Duodenal mucosa (tissue), 2 donors: ENCODE data around the gene HHAT.

Experiments
- H3K27ac ChIP-seq: one replicate; pipeline ENCODE4 v1.7.0; 2013; ENCODE audit warnings: low read depth, low read length
- H3K27me3 ChIP-seq, 2 donors: one replicate each; pipeline ENCODE4 v1.7.0; 2013; ENCODE audit warnings: low read length in 2 of 2, control low read depth in 1 of 2; ENCODE audit not compliant: insufficient read depth in 2 of 2, control insufficient read depth in 1 of 2
- H3K36me3 ChIP-seq, 2 donors: one replicate each; pipeline ENCODE4 v1.7.0; 2013; ENCODE audit warnings: low read length in 2 of 2, control low read depth in 1 of 2; ENCODE audit not compliant: insufficient read depth in 2 of 2, control insufficient read depth in 1 of 2
- H3K4me1 ChIP-seq, 2 donors: one replicate each; pipeline ENCODE4 v1.7.0; 2013; ENCODE audit warnings: low read length in 2 of 2, control low read depth in 1 of 2; ENCODE audit not compliant: insufficient read depth in 2 of 2, control insufficient read depth in 1 of 2
- H3K4me3 ChIP-seq, 2 donors: one replicate each; pipeline ENCODE4 v1.7.0; 2013; ENCODE audit warnings: low read length in 2 of 2, low read depth in 1 of 2
- H3K9ac ChIP-seq, 2 donors: one replicate each; pipeline ENCODE4 v1.7.0; 2013; ENCODE audit warnings: low read length in 2 of 2, low read depth in 1 of 2
- H3K9me3 ChIP-seq, 2 donors: one replicate each; pipeline ENCODE4 v1.7.0; 2013; ENCODE audit warnings: low read length in 2 of 2, control low read depth in 1 of 2; ENCODE audit not compliant: control insufficient read depth in 1 of 2

Gene HHAT

DNA sequence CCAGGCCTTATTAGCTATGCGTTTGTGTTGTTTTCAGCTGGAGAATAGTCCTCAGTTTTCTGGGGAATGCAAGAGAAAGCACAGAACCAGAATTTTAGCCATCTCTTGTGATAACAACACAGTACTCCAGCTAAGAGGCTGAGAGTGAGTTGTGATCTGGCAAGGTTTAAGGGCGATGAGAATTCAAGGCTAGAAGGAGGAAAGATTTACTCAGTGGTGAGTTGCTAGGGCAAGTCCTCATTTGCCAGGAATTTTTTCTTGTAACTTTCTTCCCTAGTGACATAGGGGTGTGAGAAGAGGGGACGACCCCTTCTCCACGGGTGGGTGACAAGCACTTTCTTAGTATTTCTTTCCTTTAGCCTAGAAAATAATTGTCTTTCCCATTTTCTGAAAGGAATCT lies 53.2 kb downstream of the HHAT start:
- H3K36me3 ChIP-seq: no peaks in the 10 kb centered on the region
- H3K9me3 ChIP-seq: no peaks in the 10 kb centered on the region
- H3K27me3 ChIP-seq: no peaks in the 10 kb centered on the region
- H3K4me1 ChIP-seq: peaks cover 0 to 4% of the 10 kb centered on the region in 2 donors
- no peak overlapping the region for H3K9ac ChIP-seq
- no peak overlapping the region for H3K27ac ChIP-seq
- H3K4me3 ChIP-seq: no peak overlapping the region

DNA sequence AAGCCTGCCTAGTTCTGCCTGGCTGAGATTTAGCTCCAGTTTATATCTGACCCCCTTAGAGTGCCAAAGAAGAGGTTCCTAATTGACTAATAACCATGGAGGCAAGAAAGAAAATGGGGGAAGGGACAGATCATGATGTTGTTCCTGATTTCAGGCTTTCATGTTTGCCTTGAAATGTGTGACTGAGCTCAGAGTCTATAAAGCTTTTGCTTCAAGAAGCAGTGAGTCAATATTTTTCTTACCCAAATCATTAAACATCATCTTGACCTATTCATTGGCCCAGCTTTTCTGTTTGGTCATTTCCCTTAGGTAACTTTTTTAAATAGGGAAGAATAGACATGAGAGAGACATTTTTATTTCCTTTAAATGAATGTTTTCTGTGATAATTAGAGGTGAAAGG lies 55.9 kb downstream of the HHAT start:
- H3K9ac ChIP-seq: no peak overlapping the region
- H3K4me3 ChIP-seq: no peak overlapping the region
- no peaks in the 10 kb centered on the region for H3K27me3 ChIP-seq
- no peaks in the 10 kb centered on the region for H3K36me3 ChIP-seq
- H3K27ac ChIP-seq: no peak overlapping the region
- no peaks in the 10 kb centered on the region for H3K9me3 ChIP-seq
- peaks cover 0 to 4% of the 10 kb centered on the region in 2 donors for H3K4me1 ChIP-seq

DNA sequence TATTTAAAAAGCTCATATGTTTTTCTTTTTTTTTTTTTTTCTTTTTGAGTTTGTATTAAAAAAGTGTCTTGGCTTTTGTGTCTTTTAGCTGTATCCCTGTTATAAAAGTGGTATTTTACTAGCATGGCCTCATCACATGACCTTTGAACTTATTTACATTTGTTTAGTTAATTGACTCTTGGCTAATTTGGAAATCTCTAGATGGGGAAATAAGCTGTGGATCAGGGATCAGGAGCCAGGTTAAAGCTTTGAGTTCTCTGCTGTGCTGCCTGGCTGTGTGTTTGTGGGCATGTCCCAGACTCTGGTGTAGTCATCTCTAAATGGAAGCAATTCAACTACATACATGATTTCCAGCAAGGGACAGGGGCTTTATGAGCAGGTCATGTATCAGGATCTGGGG lies 56.5 kb downstream of the HHAT start:
- Histone ChIP-seq H3K27me3 (no peaks in the 10 kb centered on the region), H3K4me3 (no peak overlapping the region), H3K27ac (no peak overlapping the region), H3K9me3 (no peaks in the 10 kb centered on the region), H3K9ac (no peak overlapping the region), H3K36me3 (no peaks in the 10 kb centered on the region), H3K4me1 (peaks cover 0 to 4% of the 10 kb centered on the region in 2 donors)

DNA sequence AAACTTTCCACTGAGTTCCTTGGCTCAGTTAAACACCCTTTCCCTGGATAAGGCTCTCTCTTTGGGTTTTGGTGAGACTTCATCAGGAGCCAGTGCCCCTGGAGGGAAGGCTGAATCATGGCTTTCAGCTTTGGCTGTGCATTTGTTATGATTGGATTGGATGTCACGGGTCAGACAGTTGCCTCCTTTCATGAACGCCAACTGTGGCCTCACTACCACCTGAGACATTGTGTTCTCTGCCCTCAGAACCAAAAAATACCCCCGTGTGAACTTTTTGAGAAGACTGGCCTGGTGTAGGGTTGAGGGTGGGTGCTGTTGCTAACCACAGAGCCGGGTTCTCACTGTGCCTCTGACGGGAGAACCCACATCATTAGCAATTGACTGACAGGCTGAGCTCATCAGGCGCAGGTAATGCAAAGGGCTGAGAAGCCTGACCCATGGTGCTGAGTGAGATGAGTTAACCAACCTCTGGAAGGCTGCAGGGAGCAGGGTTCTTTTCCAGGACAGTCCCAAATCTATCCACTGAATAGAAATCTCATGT lies 65.6 kb downstream of the HHAT start:
- no peak overlapping the region for H3K27ac ChIP-seq
- no peak overlapping the region for H3K4me3 ChIP-seq
- no peak overlapping the region for H3K9ac ChIP-seq
- no peaks in the 10 kb centered on the region for H3K9me3 ChIP-seq
- no peaks in the 10 kb centered on the region for H3K27me3 ChIP-seq
- H3K4me1 ChIP-seq: no peaks in the 10 kb centered on the region
- no peaks in the 10 kb centered on the region for H3K36me3 ChIP-seq

DNA sequence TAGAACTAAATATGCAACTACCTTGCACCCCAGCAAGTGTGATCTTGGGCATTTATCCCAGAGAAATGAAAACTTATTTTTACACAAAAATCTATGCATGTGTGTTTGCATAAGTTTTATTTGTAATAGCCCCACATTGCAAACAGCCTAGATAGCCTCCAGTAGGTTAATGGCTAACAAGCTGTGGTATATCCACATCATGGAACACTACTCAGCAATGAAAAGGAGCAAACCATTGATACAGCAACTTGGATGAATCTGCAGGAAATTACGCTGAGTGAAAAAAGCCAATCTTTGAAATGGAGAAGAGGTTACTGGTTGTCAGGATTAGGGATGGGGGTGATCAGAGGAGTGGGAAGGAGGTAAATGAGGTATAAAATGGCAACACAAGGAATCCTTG lies 67.8 kb downstream of the HHAT start:
- Histone ChIP-seq H3K27ac (no peak overlapping the region), H3K4me1 (no peaks in the 10 kb centered on the region), H3K36me3 (no peaks in the 10 kb centered on the region), H3K9ac (no peak overlapping the region), H3K27me3 (no peaks in the 10 kb centered on the region), H3K4me3 (no peak overlapping the region), H3K9me3 (no peaks in the 10 kb centered on the region)

DNA sequence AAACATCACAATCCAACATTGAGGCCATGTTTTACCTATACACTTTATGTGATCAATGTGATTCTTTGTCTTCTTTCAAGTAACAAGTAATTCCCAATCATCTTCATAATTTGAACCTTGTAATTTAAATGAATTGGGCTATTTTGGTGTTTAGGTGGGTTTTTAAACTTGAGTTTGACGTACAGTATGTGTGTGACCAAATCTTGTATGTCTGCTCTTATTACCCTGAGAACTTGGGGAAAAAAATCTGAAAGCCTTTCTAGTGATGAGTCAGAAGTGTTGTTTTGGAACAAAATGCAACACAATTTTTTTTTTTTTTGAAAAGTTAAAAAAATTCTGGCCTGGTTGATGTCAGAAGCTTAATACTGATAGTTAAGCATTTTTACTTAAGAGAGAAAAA lies 68.5 kb downstream of the HHAT start:
- Histone ChIP-seq H3K36me3 (no peaks in the 10 kb centered on the region), H3K27me3 (no peaks in the 10 kb centered on the region), H3K27ac (no peak overlapping the region), H3K9ac (no peak overlapping the region), H3K9me3 (no peaks in the 10 kb centered on the region), H3K4me3 (no peak overlapping the region), H3K4me1 (no peaks in the 10 kb centered on the region)

DNA sequence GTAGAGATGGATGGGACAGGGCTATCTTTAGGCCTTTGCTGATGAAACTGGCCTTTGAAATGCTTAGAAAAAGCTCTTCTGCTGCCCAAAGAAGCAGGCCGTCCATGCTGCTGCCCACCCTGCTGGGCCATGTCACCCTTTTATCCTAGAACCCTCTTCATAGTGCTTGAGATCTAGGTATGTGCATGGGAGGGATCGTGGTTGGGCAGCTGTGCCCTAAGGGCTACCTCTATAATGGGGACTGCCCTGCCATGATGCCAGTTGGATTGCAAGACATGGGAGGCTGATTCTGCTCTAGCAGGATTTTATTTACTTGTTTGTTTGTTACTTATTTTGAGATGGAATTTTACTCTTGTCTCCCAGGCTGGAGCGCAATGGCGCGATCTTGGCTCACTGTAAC lies 69.0 kb downstream of the HHAT start:
- no peaks in the 10 kb centered on the region for H3K27me3 ChIP-seq
- H3K4me1 ChIP-seq: no peaks in the 10 kb centered on the region
- H3K36me3 ChIP-seq: no peaks in the 10 kb centered on the region
- H3K9ac ChIP-seq: no peak overlapping the region
- no peak overlapping the region for H3K27ac ChIP-seq
- H3K9me3 ChIP-seq: no peaks in the 10 kb centered on the region
- H3K4me3 ChIP-seq: no peak overlapping the region

DNA sequence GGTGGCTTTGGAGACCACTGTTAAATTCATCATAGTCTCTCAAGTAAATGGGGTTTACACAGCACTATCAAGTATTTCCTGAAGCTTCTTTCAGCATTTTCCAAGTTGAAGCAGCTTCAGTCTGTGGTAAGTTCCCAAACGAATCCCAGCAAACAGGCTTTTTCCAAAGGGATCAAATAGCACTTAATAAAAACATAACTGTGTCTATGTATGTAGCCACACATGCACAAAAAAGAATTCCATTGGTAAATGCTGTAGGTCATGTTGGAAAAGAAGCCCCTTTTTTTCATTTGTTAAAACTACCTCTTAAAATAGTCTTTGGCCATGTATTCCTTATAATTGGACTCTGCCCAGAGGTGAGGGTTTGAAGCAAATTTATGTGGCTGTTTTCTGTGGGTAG lies 69.8 kb downstream of the HHAT start:
- Histone ChIP-seq H3K9ac (no peak overlapping the region), H3K36me3 (no peaks in the 10 kb centered on the region), H3K9me3 (no peaks in the 10 kb centered on the region), H3K4me1 (no peaks in the 10 kb centered on the region), H3K4me3 (no peak overlapping the region), H3K27me3 (no peaks in the 10 kb centered on the region), H3K27ac (no peak overlapping the region)

DNA sequence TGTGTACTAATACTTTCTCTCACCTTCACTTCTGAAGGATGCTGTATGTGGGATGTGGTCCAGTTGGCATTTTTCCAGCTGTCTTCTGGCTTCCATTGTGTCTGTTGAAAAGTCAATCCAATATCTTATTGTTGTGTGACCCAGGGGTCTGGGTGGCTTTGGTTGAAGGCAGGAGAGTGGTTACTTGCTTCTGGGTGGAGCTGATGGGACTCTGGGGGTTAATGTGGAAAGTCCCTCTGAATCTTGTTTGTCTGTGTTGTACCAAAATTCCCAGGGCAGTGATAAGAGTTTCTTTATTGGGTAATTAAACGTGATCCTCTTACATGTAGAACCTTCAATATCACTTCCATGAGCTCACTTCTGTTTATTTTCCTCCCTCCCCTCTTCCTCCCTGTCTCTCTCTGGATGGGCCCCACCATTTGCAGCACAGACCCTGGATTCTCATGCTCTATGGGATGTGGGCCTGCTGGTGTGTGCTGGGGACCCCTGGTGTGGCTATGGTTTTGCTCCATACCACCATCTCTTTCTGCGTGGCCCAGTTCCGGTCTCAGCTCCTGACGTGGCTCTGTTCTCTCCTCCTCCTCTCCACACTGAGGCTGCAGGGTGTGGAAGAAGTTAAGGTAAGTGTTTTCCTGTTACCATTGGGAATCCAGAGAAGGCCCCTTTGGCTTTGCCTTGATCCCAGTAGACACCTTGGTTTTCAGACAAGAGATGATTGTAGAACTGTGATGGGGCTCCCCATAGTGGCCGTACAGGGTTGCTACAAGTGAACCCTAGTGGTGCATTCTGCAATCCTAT lies 71.5 kb downstream of the HHAT start:
- H3K27ac ChIP-seq: no peak overlapping the region
- H3K36me3 ChIP-seq: no peaks in the 10 kb centered on the region
- no peaks in the 10 kb centered on the region for H3K4me1 ChIP-seq
- no peaks in the 10 kb centered on the region for H3K27me3 ChIP-seq
- no peaks in the 10 kb centered on the region for H3K9me3 ChIP-seq
- H3K4me3 ChIP-seq: no peak overlapping the region
- no peak overlapping the region for H3K9ac ChIP-seq

DNA sequence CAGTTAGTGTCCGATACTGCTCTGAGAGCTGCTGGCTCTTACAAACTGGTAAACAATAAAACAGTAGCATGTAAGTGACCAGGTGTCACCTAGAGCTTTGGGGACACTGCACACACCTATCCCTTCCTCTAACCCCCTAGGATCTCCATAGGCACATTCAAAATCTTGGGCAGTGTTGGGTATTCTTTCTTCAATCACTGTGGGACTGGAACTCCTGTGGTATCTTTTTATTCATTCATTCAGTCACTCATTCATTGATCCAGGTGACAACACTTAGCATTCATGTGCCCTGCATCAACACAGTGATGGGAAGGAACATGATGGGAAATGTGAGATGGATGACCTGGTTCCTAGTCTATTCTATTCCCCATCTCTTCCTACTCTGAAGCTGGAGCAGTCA lies 73.9 kb downstream of the HHAT start:
- Histone ChIP-seq H3K27me3 (no peaks in the 10 kb centered on the region), H3K4me1 (no peaks in the 10 kb centered on the region), H3K9ac (no peak overlapping the region), H3K4me3 (no peak overlapping the region), H3K27ac (no peak overlapping the region), H3K36me3 (no peaks in the 10 kb centered on the region), H3K9me3 (no peaks in the 10 kb centered on the region)
